DND-41 (cell line): ENCODE data around the gene SPAG7.

Source experiments
- CTCF ChIP-seq: IDR thresholded peaks from 2 replicates; pipeline ENCODE4 v1.5.1; 2012; ENCODE audit warnings: borderline replicate concordance, low read length, moderate library complexity, mild to moderate bottlenecking; ENCODE audit not compliant: poor library complexity, severe bottlenecking; ENCODE audit errors: extremely low read depth
- EZH2 ChIP-seq: IDR thresholded peaks from 3 replicates; pipeline ENCODE4 v1.6.1; 2012; ENCODE audit warnings: borderline replicate concordance, low read depth, mild to moderate bottlenecking, moderate library complexity, low read length, inconsistent platforms; ENCODE audit not compliant: severe bottlenecking

GRCh38 chr17:4982305-4982704 is 14.7 kb upstream of the SPAG7 start:
- no peak for TF ChIP-seq CTCF
- TF ChIP-seq EZH2 = no peak
